Mesodermal cell (in vitro differentiated cells): ENCODE data around the gene PRSS48.
"Not testable (repeated sequence)": the region's sequence is repeated elsewhere in the genome, so short reads cannot be mapped to it uniquely, and the experiment has no call there.

Source experiments
- H3K27ac ChIP-seq: 2 replicates; pipeline ENCODE4 v1.7.0; 2013; ENCODE audit warnings: mild to moderate bottlenecking, low read depth, low read length, moderate library complexity; ENCODE audit not compliant: severe bottlenecking
- H3K36me3 ChIP-seq: 2 replicates; pipeline ENCODE4 v1.7.1; 2013; ENCODE audit warnings: mild to moderate bottlenecking, low read length, moderate library complexity; ENCODE audit not compliant: control insufficient read depth, insufficient read depth
- H3K4me1 ChIP-seq: one replicate; pipeline ENCODE4 v1.7.1; 2013; ENCODE audit warnings: mild to moderate bottlenecking, low read length; ENCODE audit not compliant: insufficient read depth, control insufficient read depth, poor library complexity, severe bottlenecking
- H3K4me3 ChIP-seq: 2 replicates; pipeline ENCODE4 v1.7.0; 2013; ENCODE audit warnings: low read length, control low read depth, mild to moderate bottlenecking; ENCODE audit not compliant: insufficient read depth, poor library complexity, severe bottlenecking; ENCODE audit errors: extremely low read depth
- H3K9me3 ChIP-seq: 2 replicates; pipeline ENCODE4 v1.7.1; 2013; ENCODE audit warnings: mild to moderate bottlenecking, low read length, moderate library complexity; ENCODE audit not compliant: control insufficient read depth
- WGBS, 2 experiments: methylation state at CpG; one replicate each; pipeline ENCODE4 v1.1.5; 2013; ENCODE audit warnings: missing lambda C conversion rate in 2 of 2; ENCODE audit not compliant: insufficient coverage in 2 of 2; 5-methylcytosine and 5-hydroxymethylcytosine counted together

PRSS48 gene

GRCh38 chr4:151260526-151260925, 16.4 kb upstream of the PRSS48 start:
- 87 to 100% methylated on average over 2 of the region's 2 CpGs for WGBS, 2 experiments
- Histone ChIP-seq H3K27ac (no peak overlapping the region), H3K36me3 (no peaks in the 10 kb centered on the region), H3K4me3 (no peak overlapping the region), H3K9me3 (peaks cover 4% of the 10 kb centered on the region), H3K4me1 (no peaks in the 10 kb centered on the region)

GRCh38 chr4:151263455-151263854, 13.5 kb upstream of the PRSS48 start:
- no peak overlapping the region for H3K4me3 ChIP-seq
- H3K9me3 ChIP-seq, result no peaks in the 10 kb centered on the region
- no peaks in the 10 kb centered on the region for H3K4me1 ChIP-seq
- no peaks in the 10 kb centered on the region for H3K36me3 ChIP-seq
- no peak overlapping the region for H3K27ac ChIP-seq
- WGBS, 2 experiments, result 80 to 100% methylated on average over 1 of the region's 2 CpGs

- H3K9me3 ChIP-seq, result no peaks in the 10 kb centered on the region
- no peak overlapping the region for H3K27ac ChIP-seq
- no peaks in the 10 kb centered on the region for H3K4me1 ChIP-seq
- H3K36me3 ChIP-seq, result no peaks in the 10 kb centered on the region
- no CpG with 5 or more reads among the region's 1 CpG for whole genome bisulfite sequencing, 2 experiments
- H3K4me3 ChIP-seq, result no peak overlapping the region
Observed at GRCh38 chr4:151266497-151266896, 10.5 kb upstream of the PRSS48 start.

- no peaks in the 10 kb centered on the region for H3K36me3 ChIP-seq
- no peak overlapping the region for H3K4me3 ChIP-seq
- H3K27ac ChIP-seq, result no peak overlapping the region
- H3K4me1 ChIP-seq, result no peaks in the 10 kb centered on the region
- no peaks in the 10 kb centered on the region for H3K9me3 ChIP-seq
- WGBS, 2 experiments, result 100% methylated on average over 1 of the region's 4 CpGs; no CpG with 5 or more reads in 1 of the 2 experiments
Observed at GRCh38 chr4:151267104-151267503, 9.9 kb upstream of the PRSS48 start.

GRCh38 chr4:151267822-151268535, 9.0 kb upstream of the PRSS48 start:
- H3K36me3 ChIP-seq, result no peaks in the 10 kb centered on the region
- H3K4me3 ChIP-seq, result no peak overlapping the region
- H3K27ac ChIP-seq, result no peak overlapping the region
- no peaks in the 10 kb centered on the region for H3K4me1 ChIP-seq
- 84 to 97% methylated on average over 3 to 4 of the region's 7 CpGs for WGBS, 2 experiments
- no peaks in the 10 kb centered on the region for H3K9me3 ChIP-seq

- H3K9me3 ChIP-seq, H3K4me3 ChIP-seq, H3K27ac ChIP-seq, H3K4me1 ChIP-seq, H3K36me3 ChIP-seq: not testable (repeated sequence)
Observed at GRCh38 chr4:151268905-151269304, 8.1 kb upstream of the PRSS48 start.

- WGBS, 2 experiments, result 34 to 58% methylated on average over 2 of the region's 4 CpGs
Observed at GRCh38 chr4:151284534-151285245, 7.7 kb downstream of the PRSS48 start.

GRCh38 chr4:151287409-151287808, 10.4 kb downstream of the PRSS48 start:
- Histone ChIP-seq H3K9me3 (no peaks in the 10 kb centered on the region), H3K36me3 (peaks cover 5% of the 10 kb centered on the region), H3K4me3 (no peak overlapping the region), H3K4me1 (peaks cover 3% of the 10 kb centered on the region), H3K27ac (no peak overlapping the region)
- WGBS, 2 experiments, result 91 to 97% methylated on average over 4 to 5 of the region's 7 CpGs

More at GRCh38 chr4:151284534-151285245, 7.7 kb downstream of the PRSS48 start:
- H3K27ac ChIP-seq, result no peak overlapping the region
- H3K9me3 ChIP-seq, result no peaks in the 10 kb centered on the region
- no peaks in the 10 kb centered on the region for H3K36me3 ChIP-seq
- no peak overlapping the region for H3K4me3 ChIP-seq
- H3K4me1 ChIP-seq, result peaks cover 3% of the 10 kb centered on the region

- no peaks in the 10 kb centered on the region for H3K9me3 ChIP-seq
- WGBS, 2 experiments, result 100% methylated on average over 1 of the region's 1 CpG; no CpG with 5 or more reads in 1 of the 2 experiments
- H3K36me3 ChIP-seq, result peaks cover 5% of the 10 kb centered on the region
- H3K27ac ChIP-seq, result no peak overlapping the region
- H3K4me1 ChIP-seq, result no peaks in the 10 kb centered on the region
- H3K4me3 ChIP-seq, result no peak overlapping the region
Observed at GRCh38 chr4:151291485-151291884, 14.5 kb downstream of the PRSS48 start.

- WGBS, 2 experiments, result 100% methylated on average over 1 of the region's 2 CpGs; no CpG with 5 or more reads in 1 of the 2 experiments
- Histone ChIP-seq H3K27ac (no peak overlapping the region), H3K4me3 (no peak overlapping the region), H3K4me1 (peaks cover under 1% of the 10 kb centered on the region), H3K9me3 (no peaks in the 10 kb centered on the region), H3K36me3 (peaks cover 5% of the 10 kb centered on the region)
Observed at GRCh38 chr4:151292038-151292437, 15.1 kb downstream of the PRSS48 start.
